ENCODE results near the gene EN2.

EN2 gene

DNA sequence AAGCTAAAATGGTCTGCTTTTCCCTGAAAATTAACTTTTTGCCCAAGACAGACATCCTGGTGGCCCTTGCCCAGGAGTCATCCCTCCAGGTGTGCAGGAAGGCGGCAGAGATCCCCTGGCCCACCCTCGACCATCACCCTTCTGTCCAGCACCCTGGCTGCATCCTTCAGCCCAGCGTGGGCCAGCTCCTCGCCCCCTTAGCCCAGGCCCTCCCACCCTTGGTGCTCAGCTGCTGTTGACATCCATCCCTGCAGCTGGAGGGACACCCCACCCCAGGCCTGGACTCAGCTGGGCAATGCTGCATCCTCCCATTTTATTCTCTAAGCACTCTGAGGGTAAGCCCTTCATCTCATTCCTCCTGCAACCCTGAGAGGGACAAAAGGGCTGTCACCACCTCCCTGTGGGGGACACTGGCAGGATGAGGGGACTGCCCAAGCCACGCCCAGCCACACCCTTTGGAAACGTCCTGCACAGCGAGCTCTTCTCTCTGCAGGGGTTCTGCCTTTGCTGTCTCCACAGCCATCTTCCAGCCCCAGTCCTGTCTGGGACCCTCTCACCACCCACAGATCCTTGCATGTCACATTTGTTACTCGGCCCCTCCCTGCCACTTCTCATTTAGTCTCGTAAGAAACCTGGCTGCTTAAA is 30.7 kb downstream of the EN2 start:
- DNase-seq: no peak

DNA sequence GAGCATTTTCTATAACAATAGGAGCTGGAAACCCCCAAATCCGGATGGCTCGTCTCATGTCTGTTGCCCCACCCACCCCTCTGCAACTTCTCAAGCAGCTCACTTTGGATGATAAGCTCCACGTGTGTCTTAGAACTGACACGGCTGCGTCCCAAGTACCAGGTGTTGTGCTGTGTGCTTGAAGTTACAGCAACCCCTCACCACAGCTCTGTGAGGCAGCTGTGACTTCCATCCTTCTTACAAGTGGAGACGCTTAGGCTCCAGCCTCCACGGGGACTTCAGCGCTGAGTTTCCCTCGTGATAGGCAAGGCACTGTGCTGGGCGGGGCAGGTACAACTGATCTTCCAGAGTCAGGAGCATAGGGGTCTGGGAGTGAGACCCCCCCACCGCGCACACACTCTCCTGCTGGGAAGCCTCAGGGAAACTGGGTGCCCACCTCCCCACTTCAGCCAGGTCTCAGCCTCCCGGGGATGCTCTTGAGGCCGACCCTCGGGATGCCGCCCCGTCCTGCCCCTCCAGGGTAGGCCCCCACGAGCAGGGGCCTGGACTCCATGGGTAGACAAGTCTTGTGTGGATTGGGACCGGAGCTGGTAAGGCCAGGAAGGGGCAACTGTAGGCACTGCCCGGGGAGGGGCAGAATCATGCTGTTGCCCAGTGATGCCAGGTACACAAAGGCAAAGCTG is 31.4 kb downstream of the EN2 start:
- no peak for DNase-seq

DNA sequence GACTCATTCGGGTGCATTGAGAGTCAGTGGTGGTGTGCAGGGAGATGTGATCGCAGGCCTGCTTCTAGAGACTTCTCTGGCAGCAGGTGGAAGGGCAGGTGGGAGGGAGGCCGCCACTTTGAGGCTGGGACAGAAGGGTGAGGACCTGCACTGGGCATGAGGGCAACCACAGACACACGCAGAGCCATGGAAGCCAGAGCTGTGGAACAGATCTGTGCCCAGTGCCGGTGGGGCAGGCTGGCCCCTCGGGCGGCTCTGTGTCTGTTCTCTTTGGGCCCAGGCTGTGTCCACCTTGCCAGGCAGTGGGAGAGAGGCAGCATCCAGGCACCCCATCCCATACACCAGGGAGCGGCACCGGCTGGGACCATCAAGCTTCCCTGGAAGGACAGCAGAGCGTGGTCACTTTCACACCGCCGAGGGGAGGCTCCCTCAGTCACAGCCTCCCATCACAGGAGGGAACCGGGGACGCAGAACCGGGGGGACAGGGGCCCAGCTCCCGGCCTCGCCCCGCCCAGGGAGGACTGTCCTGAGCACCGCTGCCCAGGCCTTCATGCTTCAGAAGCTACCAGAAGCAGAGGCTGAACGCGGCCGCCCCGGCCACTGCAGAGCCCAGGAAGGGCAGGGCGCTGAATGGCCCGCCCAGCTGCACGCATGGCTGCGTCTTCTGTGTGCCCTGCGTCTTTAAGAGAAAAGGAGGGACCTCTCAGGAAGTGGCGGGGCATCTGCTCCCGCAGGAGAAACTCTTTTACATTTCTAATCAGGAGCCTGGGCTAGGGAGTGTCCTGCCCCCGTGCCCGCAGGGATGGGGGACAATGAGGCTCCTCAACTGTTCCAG is 32.1 kb downstream of the EN2 start:
- no peak for DNase-seq

DNA sequence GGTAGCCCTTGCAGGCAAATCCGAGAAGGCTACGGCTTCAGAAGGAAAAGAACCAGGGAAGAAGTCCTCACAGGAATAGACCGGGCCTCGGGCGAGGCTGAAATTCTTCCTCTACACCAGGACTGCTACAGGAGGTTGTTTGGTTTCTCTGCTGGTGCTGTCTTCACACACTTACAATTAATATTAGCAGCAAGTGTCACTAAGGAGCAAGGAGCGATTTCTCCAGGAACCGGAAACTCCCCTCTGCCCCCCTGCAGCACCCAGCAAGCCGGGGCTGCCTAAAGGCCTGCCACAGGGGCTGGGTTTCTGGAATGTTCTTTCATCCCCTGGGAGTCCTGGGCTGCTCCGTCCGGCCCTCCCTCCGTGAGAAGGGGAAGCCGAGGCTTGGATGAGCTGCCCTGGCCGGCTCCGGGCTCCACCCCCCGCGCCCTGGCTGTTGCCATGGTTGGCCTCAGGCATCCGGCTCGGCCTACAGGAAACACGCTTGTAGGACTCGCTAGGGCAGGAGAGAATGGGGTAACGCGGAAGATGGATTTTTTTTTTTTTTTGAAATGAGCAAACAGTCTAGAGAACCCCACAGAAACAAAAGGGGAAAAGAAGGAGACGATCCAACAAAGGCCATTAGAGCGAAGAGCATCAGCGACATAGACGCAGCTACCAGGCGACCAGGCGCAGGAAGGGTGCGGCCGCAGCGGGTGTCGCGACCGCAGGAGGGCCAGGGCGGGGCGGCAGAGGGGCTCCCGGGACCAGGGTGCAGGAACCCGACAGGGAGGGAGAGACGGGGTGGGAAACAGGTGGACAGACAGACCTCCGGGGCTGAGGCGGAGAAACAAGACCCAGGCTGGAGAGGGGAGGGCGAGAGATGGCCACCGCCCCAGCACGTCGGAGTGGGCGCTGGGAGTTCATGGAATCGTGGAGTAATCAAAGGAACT is 33.0 kb downstream of the EN2 start:
- DNase-seq: peak; percentile 58

DNA sequence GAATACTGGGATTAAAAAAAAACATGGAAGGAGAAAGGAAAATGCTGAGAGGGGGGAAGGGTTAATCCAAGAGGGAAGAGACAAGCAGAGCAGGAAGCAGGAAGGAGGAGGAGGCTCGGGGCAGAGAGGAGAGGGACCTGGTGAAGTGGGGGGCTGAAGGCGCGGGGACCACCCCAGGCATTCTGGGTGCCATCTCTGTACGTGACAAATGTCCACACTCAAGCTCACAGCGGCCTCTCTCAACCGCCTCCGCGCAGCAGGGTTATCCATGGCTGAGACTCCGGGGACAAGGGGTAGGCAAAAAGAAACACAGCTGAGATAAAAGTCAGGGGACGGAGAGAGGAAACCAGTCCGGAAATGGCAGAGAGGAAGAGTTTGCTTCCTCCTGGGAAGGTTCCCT is 33.9 kb downstream of the EN2 start:
- no peak for DNase-seq

DNA sequence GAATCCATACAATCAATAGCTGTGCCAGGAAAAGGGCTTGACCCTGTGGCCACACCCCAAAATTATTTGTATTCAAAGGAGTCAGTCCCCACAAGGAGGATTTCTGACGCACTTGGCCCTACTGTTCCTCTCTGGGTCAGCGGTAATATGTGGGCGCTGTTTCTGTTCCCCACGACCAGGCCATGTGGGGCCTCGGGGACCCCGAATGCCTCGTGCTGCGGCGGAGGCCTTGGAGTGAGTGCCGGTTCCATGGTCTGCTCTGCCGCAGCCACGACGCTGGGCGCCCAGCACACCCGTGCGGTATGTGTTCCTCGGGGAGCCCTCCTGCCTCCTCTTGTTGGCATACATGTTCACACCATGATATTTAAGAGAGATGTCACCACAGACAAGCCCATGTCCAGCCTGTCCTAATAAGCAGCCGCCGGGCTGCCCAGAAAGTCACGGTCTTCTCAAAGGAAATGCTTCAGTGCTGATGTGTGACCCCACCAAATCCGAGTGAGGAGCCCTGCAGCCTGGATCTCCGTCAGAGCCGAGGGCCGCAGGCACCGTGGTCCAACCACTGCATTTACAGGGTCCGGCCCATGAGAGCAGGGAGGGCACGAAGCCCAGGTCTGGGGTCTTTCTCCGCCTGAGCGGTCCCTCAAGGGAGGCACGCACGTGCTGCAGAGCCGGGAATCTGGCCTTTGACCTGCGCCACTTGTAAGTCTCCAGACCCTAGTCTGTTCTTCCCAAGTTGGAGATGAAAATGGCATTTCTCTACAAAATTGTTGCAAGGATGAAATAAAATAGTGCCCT is 36.0 kb downstream of the EN2 start:
- no peak for DNase-seq

DNA sequence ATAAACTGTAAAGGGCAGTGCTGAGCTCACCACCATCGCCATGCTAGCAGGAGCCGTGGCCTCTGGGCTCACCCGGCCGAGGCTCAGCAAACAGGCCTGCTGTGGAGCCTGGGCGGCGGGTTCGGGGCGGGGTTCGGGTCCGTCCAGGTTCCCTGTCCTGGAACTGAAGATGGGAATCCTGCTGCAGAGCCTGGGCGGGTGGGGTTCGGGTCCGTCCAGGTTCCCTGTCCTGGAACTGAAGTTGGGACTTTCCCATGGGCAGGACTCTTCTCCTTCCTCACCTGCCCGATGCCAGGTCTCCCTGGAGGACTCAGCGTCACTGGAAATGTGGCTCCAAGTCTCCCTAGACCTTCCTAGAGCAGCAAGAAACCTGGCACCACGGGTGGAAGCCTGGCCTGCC is 36.6 kb downstream of the EN2 start:
- DNase-seq: no peak

DNA sequence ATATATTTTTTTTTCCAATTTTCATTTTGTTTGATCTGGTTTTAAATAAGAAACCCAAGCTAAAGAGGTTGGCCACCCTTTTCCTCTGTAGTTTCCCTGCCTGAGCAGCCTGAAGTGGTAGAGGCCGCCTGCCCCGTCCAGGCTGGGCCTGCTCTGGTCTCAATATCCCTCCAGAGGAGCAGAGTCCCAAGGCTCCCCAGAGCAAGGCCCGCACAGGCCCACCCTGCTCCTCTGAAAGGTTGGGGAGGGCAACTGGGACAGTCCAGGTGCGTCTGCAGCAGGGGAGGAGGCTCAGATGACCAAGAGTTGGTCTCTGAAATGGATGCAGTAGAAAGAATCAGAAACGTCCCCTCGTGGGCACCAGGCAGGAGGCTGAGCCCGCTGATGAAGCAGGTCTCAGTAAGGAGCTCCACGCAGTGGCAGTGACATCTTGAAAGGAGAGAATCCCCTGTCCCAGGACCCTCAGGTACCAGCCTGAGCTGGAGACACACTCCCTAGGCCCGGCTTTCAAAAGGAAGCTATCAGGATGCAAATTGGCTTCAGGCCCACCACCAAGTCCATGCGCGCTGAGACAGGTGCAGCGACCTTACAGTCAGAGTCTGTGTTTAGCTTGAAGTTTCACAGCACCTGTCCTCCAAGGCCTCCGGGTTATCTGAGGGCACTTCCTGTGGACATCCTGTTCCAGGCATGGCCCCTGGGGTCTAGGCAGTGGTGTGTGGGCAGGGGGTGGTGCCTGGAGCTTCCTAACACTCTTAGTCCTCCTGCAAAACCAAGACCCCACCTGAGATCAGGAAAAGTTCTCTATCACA is 37.7 kb downstream of the EN2 start:
- no peak for DNase-seq

DNA sequence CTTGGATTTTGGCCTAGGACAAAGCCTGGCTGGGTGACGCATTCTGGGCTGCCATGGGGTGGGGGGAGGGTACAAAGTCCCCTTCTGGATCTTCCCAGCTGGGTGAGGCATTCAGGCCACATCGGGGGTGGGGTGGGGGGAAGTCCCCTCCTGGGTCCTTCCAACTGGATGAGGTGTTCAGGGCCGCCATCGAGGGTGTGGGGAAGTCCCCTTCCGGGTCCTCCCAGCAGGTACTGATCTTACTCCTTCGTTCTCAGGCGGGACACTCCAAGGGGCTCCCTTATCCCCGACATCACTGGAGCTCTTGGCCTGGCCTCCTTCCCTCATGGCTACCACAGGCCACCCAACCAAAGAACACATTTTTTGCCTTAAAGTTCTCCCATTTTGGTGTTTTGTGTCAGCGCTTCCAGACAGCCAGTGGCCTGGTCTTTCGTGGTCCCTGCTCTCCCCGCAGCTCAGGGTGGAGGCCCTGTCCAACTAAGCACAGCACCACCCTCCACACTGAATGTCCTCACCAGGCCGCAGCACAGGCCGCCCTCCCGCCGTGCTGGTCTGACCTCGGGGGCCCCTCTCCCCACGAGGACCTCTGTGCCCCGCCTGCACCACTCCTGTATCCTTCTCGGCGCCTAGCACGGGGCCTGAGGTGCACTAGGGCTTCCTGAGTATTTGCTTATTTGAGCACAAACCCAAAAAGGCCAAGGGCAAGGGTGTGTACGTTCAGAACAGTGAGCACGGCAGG is 38.5 kb downstream of the EN2 start:
- DNase-seq: no peak

DNA sequence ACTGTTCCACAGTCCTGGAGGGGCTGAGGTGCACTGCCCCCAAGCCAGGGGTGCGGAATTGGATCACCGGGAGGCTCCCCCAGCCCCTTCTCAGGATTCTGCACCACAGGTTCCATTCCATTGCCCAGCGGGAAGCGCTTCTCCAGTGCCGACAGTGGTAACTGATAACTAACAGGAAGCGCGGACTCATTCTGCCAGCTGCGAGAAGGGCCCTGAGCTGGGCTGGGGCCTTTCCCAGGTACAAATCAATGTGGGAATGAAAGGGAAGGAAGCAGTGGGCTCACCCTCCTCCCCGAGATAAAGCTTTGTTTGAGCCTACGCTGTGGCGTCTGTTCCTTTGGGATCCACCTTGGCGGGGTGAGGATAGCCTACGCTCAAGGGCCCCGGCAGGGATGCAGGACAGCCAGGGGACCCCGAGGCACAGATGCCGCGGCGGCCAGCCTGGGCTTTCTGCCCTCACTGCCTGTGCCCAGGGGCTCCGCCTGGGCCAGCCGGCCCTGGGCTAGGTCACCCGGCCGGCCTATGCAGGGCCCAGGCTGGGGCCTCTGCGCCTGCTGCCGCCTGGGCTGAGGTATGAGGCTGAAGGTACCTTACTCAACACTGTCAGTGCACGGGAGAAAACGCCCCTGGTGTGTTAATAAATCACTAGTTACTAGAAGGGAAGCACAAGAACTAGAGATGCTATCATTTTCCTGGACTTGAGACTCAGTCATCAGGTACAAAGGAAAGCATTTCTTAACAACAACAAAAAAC is 39.4 kb downstream of the EN2 start:
- DNase-seq: no peak

DNA sequence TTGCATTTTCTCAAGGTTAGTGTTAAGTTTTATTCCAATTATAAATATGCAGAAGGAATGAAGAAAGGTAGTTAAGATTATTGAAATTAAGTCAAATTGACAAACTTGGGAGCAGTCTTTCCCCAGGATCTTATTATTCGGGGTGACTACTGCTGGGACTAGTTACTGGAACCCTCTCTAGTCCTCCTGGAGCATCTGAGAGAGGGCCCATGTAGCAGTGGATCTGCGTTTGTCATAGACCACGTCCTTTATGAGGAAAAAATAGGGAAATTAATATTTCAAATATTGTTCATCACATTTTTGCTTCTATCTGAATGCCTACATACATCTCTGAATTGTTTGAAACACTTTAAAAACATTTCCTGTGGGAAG is 47.5 kb downstream of the EN2 start:
- no peak for DNase-seq

DNA sequence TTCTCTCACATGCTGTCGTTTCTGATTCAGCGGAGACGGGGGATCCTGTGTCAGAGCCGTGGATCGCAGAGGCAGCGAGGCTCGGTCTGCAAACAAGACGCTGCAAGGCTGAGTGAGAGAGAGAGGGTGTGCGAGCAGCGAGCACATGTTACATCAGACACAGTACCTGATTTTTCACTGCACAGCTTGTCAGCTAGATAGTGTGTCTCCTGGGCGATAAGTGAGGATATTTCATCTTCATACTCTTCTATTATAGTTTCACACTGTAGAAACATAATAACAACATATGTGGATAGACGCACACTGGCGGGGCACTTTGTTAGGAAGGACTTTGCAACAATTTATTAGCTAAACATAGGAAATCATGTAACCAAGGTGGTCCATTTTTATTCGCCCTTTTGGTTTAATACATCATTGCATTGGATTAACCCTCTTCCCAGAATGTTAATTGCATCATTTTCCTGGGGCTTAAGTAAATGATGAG is 49.0 kb downstream of the EN2 start:
- DNase-seq: no peak

DNA sequence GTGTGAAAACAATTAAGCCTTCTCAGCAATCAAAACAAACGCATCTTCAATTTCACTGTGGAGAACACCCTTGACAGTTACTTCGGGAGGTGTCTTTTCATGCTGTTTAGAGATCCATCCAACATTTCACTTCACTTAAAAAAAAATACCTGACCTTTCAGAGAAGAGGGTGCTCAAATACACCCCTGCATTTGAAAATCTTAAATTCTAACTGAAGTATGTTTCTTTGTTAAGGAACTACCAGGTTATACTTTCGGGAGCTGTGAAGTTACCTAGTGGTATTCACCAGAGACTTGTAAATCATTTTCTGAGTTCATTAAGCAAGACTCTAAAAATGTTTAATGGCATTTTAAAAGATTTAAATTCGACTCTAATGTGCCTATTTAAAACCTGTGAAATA is 49.6 kb downstream of the EN2 start:
- no peak for DNase-seq

DNA sequence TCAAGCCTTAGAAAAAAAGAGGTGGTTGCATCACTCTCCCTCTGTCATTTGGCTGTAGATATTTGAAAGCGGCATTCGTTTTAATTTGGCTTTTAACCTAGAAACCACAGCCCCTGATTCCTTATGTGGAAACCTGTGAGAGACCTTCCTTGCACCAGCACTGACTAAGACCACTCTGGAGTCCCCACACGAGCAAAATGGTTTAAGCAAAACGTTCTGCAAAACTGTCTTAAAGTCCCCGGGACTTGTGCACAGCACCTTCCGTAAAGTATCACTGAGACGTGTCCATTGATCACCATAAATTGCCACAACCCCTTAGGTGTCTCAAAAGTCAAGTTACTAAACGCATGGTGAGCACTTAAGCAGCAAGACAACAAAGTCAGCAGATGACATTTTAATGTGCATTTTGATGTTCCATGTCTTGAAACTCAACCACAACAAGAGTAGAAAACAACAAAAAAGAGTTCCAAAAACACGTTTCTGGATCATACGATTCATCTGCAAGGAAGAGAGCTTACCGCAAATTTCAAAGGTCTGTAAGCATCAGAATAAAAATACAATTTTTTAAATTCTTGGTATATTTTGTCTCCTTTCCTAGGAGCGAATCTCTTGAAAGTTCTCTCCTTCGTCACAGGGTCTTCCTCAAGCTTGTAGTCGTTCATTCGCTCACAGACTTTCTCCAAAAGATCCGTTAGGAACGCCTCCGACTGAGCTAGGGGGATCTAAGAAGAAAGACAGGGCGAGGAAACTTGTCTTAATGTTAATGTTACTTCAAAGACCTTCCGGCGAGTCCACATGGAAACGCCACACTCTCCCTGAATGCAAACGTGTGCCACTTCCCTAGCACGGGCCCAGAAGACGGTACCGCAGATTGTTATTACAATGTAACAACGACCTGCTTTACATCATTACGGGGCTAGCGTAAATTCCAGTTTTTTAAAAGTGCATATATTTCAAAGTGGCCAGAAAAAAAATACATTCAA is 50.7 kb downstream of the EN2 start:
- no peak for DNase-seq

DNA sequence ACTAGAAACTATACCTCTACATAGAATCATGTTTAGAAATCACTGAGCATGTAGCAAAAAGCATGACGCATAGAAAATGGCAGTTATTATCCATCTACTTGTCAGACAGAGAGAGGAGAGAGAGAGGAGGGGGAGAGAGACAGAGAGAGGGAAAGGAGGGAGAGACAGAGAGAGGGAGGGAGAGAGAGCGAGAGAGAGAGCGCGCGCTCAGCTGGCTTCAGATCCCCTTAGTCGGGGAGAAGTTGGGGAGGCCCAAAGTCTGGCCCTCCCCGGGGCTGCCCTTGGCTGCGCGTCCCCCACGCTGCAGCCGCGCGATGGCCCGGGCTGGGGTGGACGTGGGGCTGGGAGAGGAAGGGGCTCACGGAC is 51.4 kb downstream of the EN2 start:
- DNase-seq: no peak

DNA sequence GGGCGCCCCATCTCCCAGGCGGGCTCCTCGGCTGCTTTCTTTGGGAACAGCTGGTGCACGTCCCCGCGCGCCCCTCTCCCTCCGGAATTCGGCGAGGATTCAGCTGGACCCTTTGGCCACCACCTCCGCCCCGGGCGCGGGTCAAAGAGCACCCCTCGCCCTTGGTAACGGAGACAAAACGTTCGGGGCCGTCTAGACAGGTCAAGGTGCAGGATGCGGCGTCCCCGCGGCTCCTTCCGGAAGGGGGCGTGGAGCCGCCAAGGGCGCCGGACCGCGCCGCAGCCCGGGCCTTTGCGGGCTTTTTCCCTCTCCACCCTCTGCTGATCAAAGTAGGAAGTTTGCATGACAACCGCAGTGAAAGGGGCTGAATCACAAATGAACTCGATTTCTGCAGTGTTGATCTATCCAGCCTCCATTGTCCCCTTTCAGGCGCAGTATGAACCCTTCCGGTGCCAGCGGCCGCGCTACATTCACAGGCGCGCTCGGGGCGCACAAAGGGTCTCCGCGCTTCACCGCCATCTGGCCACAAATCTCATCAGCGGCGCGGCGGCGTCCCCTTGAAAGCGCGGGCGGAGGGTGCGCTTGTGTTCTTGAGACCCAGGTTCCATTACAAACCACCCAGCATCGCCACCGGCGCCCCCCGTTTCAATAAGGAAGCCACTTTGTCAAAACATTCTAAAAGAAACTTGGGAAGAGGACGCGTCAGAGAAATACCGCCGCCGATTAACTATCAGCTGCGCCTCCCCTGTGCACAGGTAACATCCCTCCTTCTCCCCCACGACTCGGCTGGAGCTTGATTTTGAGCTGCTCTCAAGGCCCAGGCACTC is 52.0 kb downstream of the EN2 start:
- no peak for DNase-seq

DNA sequence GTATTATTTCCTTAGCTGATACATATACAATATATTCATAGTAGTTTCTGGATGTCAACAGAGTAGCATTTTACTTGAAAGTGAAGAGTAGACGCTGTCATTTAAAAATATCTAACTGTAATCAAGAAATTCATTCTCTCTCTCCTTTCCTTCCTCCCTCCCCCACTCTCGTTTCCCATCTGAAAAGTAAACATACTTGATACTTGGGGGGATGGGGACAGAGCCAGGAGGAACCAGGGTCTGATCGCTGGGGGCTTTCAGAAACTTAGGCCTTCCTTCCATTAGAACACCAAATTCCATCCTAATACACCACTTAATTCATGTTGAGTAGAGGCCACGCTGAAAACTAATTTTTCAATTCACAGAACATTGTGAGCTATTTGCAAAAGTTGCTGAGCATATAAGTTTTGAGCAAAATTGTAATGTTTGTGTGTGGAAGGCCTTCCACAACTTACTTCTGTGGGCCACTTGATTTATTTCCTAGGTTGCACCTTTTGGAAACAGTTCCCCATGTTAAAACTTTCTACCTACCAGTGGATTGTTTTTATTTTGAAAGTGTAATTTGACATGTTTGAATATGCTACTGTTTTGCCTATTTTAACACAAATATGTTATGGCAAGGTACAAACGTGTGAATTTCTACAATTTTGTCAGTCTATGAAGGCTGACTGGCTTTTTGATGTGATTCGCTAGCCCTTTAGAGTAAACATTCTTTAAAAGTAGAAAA is 53.2 kb downstream of the EN2 start:
- no peak for DNase-seq
